SK-N-SH (cell line): ENCODE results near the gene ABCC4.

Experiments
- CTCF ChIP-seq: fragments of 200-600 bp; sonication (generic); IDR thresholded peaks from 2 replicates; pipeline ENCODE4 v1.6.1; 2017; ENCODE audit warnings: antibody characterized with exemption, mild to moderate bottlenecking, moderate library complexity
- EP300 ChIP-seq, 2 experiments: IDR thresholded peaks; 2 replicates each; pipeline versions ENCODE4 v1.4.0 to v1.6.1; 2012; ENCODE audit warnings: borderline replicate concordance in 1 of 2, low read depth in 1 of 2, low read length in 1 of 2
- FOXM1 ChIP-seq: IDR thresholded peaks from 2 replicates; pipeline ENCODE4 v1.4.0; 2012; ENCODE audit warnings: low read depth, mild to moderate bottlenecking
- IRF3 ChIP-seq: fragments of 150-350 bp; IDR thresholded peaks from 2 replicates; pipeline ENCODE4 v1.6.1; 2016; ENCODE audit warnings: mild to moderate bottlenecking, low read depth, low read length
- NRF1 ChIP-seq: IDR thresholded peaks from 2 replicates; pipeline ENCODE4 v1.6.1; 2012; ENCODE audit warnings: low read depth, mild to moderate bottlenecking, low read length
- RAD21 ChIP-seq: IDR thresholded peaks from 2 replicates; pipeline ENCODE4 v1.6.1; 2012; ENCODE audit warnings: mild to moderate bottlenecking, low read length
- REST ChIP-seq: IDR thresholded peaks from 2 replicates; pipeline ENCODE4 v1.6.1; 2012; ENCODE audit warnings: mild to moderate bottlenecking, low read depth, low read length, moderate library complexity
- RXRA ChIP-seq: IDR thresholded peaks from 2 replicates; pipeline ENCODE4 v1.4.0; 2012; ENCODE audit warnings: low read depth, mild to moderate bottlenecking, borderline replicate concordance
- SIN3A ChIP-seq: IDR thresholded peaks from 2 replicates; pipeline ENCODE4 v1.6.1; 2012; ENCODE audit warnings: low read depth, mild to moderate bottlenecking, low read length, moderate library complexity, borderline replicate concordance
- USF2 ChIP-seq: fragments of 150-350 bp; IDR thresholded peaks from 2 replicates; pipeline ENCODE4 v1.6.1; 2017; ENCODE audit warnings: antibody characterized with exemption, low read length, low read depth, borderline replicate concordance
- YY1 ChIP-seq: IDR thresholded peaks from 2 replicates; pipeline ENCODE4 v1.4.0; 2012; ENCODE audit warnings: low read depth, mild to moderate bottlenecking

GRCh38 chr13:95156208-95156607 lies 145.0 kb downstream of the ABCC4 start:
- TF ChIP-seq CTCF (peak; percentile 75), SIN3A (no peak), RAD21 (peak; percentile 72), REST (no peak), RXRA (no peak), EP300 (IDR thresholded peaks at IDR 0.05; ENCODE audit: borderline replicate concordance in 1 of 2, low read depth in 1 of 2, low read length in 1 of 2) (no peak), FOXM1 (no peak), USF2 (no peak), YY1 (no peak), IRF3 (no peak), NRF1 (no peak)
